Measurements from ENCODE around the gene PLCB1. TPM values are rescaled to one million over a fixed set of nuclear protein-coding genes. Genes with fewer than 3 reads are reported as not detected.

Gene PLCB1
- total RNA-seq, 1 donor from 2014 or later: 10.7 TPM

GRCh38 chr20:8132484-8133309 lies 631 bp downstream of the PLCB1 start:
- Mint-ChIP-seq H3K4me3 (ENCODE audit: unreplicated experiment) (peak overlapping the region; percentile 87), H3K27me3 (ENCODE audit: low read depth, unreplicated experiment) (peaks cover 27% of the 10 kb centered on the region), H3K27ac (ENCODE audit: unreplicated experiment) (no peak overlapping the region), H3K9me3 (ENCODE audit: unreplicated experiment) (no peaks in the 10 kb centered on the region), H3K36me3 (ENCODE audit: low read depth, unreplicated experiment) (no peaks in the 10 kb centered on the region), H3K4me1 (ENCODE audit: low read depth, unreplicated experiment) (peaks cover 6% of the 10 kb centered on the region)
- TF ChIP-seq CTCF (IDR thresholded peaks at IDR 0.05; ENCODE audit: insufficient read depth, low read depth, low read length) (no peak), EZH2 (IDR thresholded peaks at IDR 0.05; ENCODE audit: insufficient read depth, low read length) (no peak)
- FAIRE-seq: no peak
- H4K20me1 ChIP-seq (ENCODE audit: insufficient read depth, low read length): peaks cover 4% of the 10 kb centered on the region
- H3K79me2 ChIP-seq (ENCODE audit: insufficient read depth, low read length): no peaks in the 10 kb centered on the region
- peaks cover 42% of the 10 kb centered on the region for H3K27me3 ChIP-seq (ENCODE audit: insufficient read depth, low read length)
- no peak overlapping the region for H3K27ac ChIP-seq (ENCODE audit: low read depth, low read length)
- H3K4me3 ChIP-seq (ENCODE audit: insufficient read depth, low read depth, low read length): peak overlapping the region; percentile 57
- no peaks in the 10 kb centered on the region for H3K9me3 ChIP-seq (ENCODE audit: insufficient read depth, low read depth, low read length)
- peak overlapping the region; percentile 70 for H2AFZ ChIP-seq (ENCODE audit: low read depth, low read length)
- no peaks in the 10 kb centered on the region for H3K36me3 ChIP-seq (ENCODE audit: insufficient read depth, low read length)
- H3K9ac ChIP-seq (ENCODE audit: low read length): peak overlapping the region; percentile 54
- peak overlapping the region; percentile 98 for H3K4me2 ChIP-seq (ENCODE audit: low read length)
- DNase-seq (ENCODE audit: low read depth): no peak
- peaks cover 4% of the 10 kb centered on the region for H3K4me1 ChIP-seq (ENCODE audit: insufficient read depth, low read length)

- no peak for TF ChIP-seq CTCF (IDR thresholded peaks at IDR 0.05; ENCODE audit: insufficient read depth, low read depth, low read length)
- no peak for TF ChIP-seq EZH2 (IDR thresholded peaks at IDR 0.05; ENCODE audit: insufficient read depth, low read length)
- Histone ChIP-seq H3K9me3 (ENCODE audit: insufficient read depth, low read depth, low read length) (no peaks in the 10 kb centered on the region), H3K4me1 (ENCODE audit: insufficient read depth, low read length) (peaks cover 4% of the 10 kb centered on the region), H3K4me3 (ENCODE audit: insufficient read depth, low read depth, low read length) (peak overlapping the region; percentile 57), H3K9ac (ENCODE audit: low read length) (peak overlapping the region; percentile 54), H4K20me1 (ENCODE audit: insufficient read depth, low read length) (peaks cover 4% of the 10 kb centered on the region), H3K79me2 (ENCODE audit: insufficient read depth, low read length) (no peaks in the 10 kb centered on the region), H3K27ac (ENCODE audit: low read depth, low read length) (no peak overlapping the region), H3K36me3 (ENCODE audit: insufficient read depth, low read length) (no peaks in the 10 kb centered on the region), H2AFZ (ENCODE audit: low read depth, low read length) (no peak overlapping the region), H3K27me3 (ENCODE audit: insufficient read depth, low read length) (peaks cover 46% of the 10 kb centered on the region), H3K4me2 (ENCODE audit: low read length) (peak overlapping the region; percentile 98)
- Mint-ChIP-seq H3K4me1 (ENCODE audit: low read depth, unreplicated experiment) (peaks cover 2% of the 10 kb centered on the region), H3K36me3 (ENCODE audit: low read depth, unreplicated experiment) (no peaks in the 10 kb centered on the region), H3K27me3 (ENCODE audit: low read depth, unreplicated experiment) (peaks cover 27% of the 10 kb centered on the region), H3K4me3 (ENCODE audit: unreplicated experiment) (peak overlapping the region; percentile 87), H3K27ac (ENCODE audit: unreplicated experiment) (no peak overlapping the region), H3K9me3 (ENCODE audit: unreplicated experiment) (no peaks in the 10 kb centered on the region)
- DNase-seq (ENCODE audit: low read depth): no peak
- FAIRE-seq: no peak
Measured at GRCh38 chr20:8133310-8133768, 1.3 kb downstream of the PLCB1 start.

Measured in astrocyte (in vitro differentiated cells and primary cell).